MM.1S (cell line): ENCODE measurements around the gene ESPL1.

Experiments
- DNase-seq: peaks from one replicate; pipeline ENCODE4 v3.0.0-alpha.2; 2015
- H2AFZ ChIP-seq: fragments of 300-600 bp; sonication (generic); 2 replicates; pipeline ENCODE4 v1.6.0; 2016; ENCODE audit warnings: antibody characterized with exemption, low read length
- H3F3A ChIP-seq: fragments of 300-600 bp; sonication (generic); 2 replicates; pipeline ENCODE4 v1.6.1; 2016; ENCODE audit warnings: mild to moderate bottlenecking, antibody characterized with exemption, low read length, moderate library complexity, mixed read lengths; ENCODE audit not compliant: insufficient read depth
- H3K27ac ChIP-seq: fragments of 300-600 bp; sonication (generic); 2 replicates; pipeline ENCODE4 v1.5.1; 2016; ENCODE audit warnings: mild to moderate bottlenecking, low read length
- H3K27me3 ChIP-seq: fragments of 300-600 bp; sonication (generic); replicated peaks from 2 replicates; pipeline ENCODE4 v1.6.0; 2016; ENCODE audit warnings: low read length; ENCODE audit not compliant: insufficient read depth
- H3K36me3 ChIP-seq: fragments of 300-600 bp; sonication (generic); replicated peaks from 2 replicates; pipeline ENCODE4 v1.6.1; 2016; ENCODE audit warnings: mild to moderate bottlenecking, low read length, mixed read lengths; ENCODE audit not compliant: insufficient read depth
- H3K4me1 ChIP-seq: fragments of 300-600 bp; sonication (generic); 2 replicates; pipeline ENCODE4 v1.6.1; 2016; ENCODE audit warnings: low read length, mixed read lengths
- H3K4me2 ChIP-seq: fragments of 300-600 bp; sonication (generic); 2 replicates; pipeline ENCODE4 v1.6.0; 2016; ENCODE audit warnings: low read depth, low read length
- H3K4me3 ChIP-seq: fragments of 300-600 bp; sonication (generic); 2 replicates; pipeline ENCODE4 v1.5.1; 2016; ENCODE audit warnings: low read length, mixed read lengths
- H3K79me2 ChIP-seq: fragments of 300-600 bp; sonication (generic); 2 replicates; pipeline ENCODE4 v1.6.1; 2016; ENCODE audit warnings: mixed run types, low read length, mixed read lengths
- H3K9ac ChIP-seq: fragments of 300-600 bp; sonication (generic); 2 replicates; pipeline ENCODE4 v1.6.1; 2016; ENCODE audit warnings: low read length, mixed read lengths
- H3K9me2 ChIP-seq: fragments of 300-600 bp; sonication (generic); replicated peaks from 2 replicates; pipeline ENCODE4 v1.6.1; 2016; ENCODE audit warnings: mild to moderate bottlenecking, low read length, mixed read lengths; ENCODE audit not compliant: insufficient read depth
- H3K9me3 ChIP-seq: fragments of 300-600 bp; sonication (generic); replicated peaks from 2 replicates; pipeline ENCODE4 v1.6.1; 2016; ENCODE audit warnings: mild to moderate bottlenecking, low read length, mixed read lengths; ENCODE audit not compliant: insufficient read depth
- H4K20me1 ChIP-seq: fragments of 300-600 bp; sonication (generic); 2 replicates; pipeline ENCODE4 v1.6.1; 2016; ENCODE audit warnings: mild to moderate bottlenecking, low read length, moderate library complexity, mixed read lengths; ENCODE audit not compliant: insufficient read depth
- CTCF ChIP-seq: fragments of 300-600 bp; sonication (generic); IDR thresholded peaks from 2 replicates; pipeline ENCODE4 v1.5.1; 2016; ENCODE audit warnings: antibody characterized with exemption, low read length, mixed read lengths
- EZH2 ChIP-seq: fragments of 300-600 bp; sonication (generic); optimal IDR thresholded peaks from 2 replicates; pipeline ENCODE3; 2017; ENCODE audit warnings: low read depth, mild to moderate bottlenecking, antibody characterized with exemption, low read length, mixed read lengths
- EZH2phosphoT487 ChIP-seq: fragments of 300-600 bp; sonication (generic); IDR thresholded peaks from 2 replicates; pipeline ENCODE4 v1.6.1; 2018; ENCODE audit warnings: antibody characterized with exemption, low read length

The ESPL1 gene

GRCh38 chr12:53336181-53336681 is 68.1 kb downstream of the ESPL1 start, which contains the start of gene SP7:
Gene SP7, minus strand, starts transcription at chr12:53336354. Its CDS starts 708 bp downstream, at chr12:53335646.
- no peaks in the 10 kb centered on the region for H3K9me2 ChIP-seq
- H2AFZ ChIP-seq = no peak within 1 kb of the TSS
- H3K36me3 ChIP-seq = no peaks in the 10 kb centered on the region
- no peaks in the 10 kb centered on the region for H3K9me3 ChIP-seq
- TF ChIP-seq CTCF = no peak
- no peak for TF ChIP-seq EZH2
- no peak for TF ChIP-seq EZH2phosphoT487
- H3K27ac ChIP-seq = no peak within 1 kb of the TSS
- no peak for DNase-seq
- H4K20me1 ChIP-seq = no peaks in the 10 kb centered on the region
- no peaks in the 10 kb centered on the region for H3K79me2 ChIP-seq
- H3K9ac ChIP-seq = no peak within 1 kb of the TSS
- no peaks in the 10 kb centered on the region for H3K4me1 ChIP-seq
- no peaks in the 10 kb centered on the region for H3F3A ChIP-seq
- no peak within 1 kb of the TSS for H3K4me2 ChIP-seq
- no peak within 1 kb of the TSS for H3K4me3 ChIP-seq
- peaks cover 21% of the 10 kb centered on the region; the same call in 1 of the 2 replicates for H3K27me3 ChIP-seq

GRCh38 chr12:53338017-53338416 is 69.9 kb downstream of the ESPL1 start:
- TF ChIP-seq EZH2 (no peak), CTCF (no peak), EZH2phosphoT487 (no peak)
- Histone ChIP-seq H3K27ac (no peak overlapping the region), H3K9ac (no peak overlapping the region), H2AFZ (no peak overlapping the region), H3K4me3 (no peak overlapping the region), H3K27me3 (peaks cover 21% of the 10 kb centered on the region; the same call in 1 of the 2 replicates), H3F3A (no peaks in the 10 kb centered on the region), H3K4me1 (no peaks in the 10 kb centered on the region), H3K79me2 (no peaks in the 10 kb centered on the region), H4K20me1 (no peaks in the 10 kb centered on the region), H3K36me3 (no peaks in the 10 kb centered on the region), H3K4me2 (no peak overlapping the region), H3K9me2 (no peaks in the 10 kb centered on the region), H3K9me3 (no peaks in the 10 kb centered on the region)
- DNase-seq = no peak

GRCh38 chr12:53338916-53339315 is 70.8 kb downstream of the ESPL1 start:
- no peaks in the 10 kb centered on the region for H3K9me3 ChIP-seq
- no peaks in the 10 kb centered on the region for H3K36me3 ChIP-seq
- H3K27ac ChIP-seq = no peak overlapping the region
- H3K9me2 ChIP-seq = no peaks in the 10 kb centered on the region
- DNase-seq = no peak
- H3K4me2 ChIP-seq = no peak overlapping the region
- H3K9ac ChIP-seq = no peak overlapping the region
- H3K79me2 ChIP-seq = no peaks in the 10 kb centered on the region
- TF ChIP-seq EZH2 (no peak), EZH2phosphoT487 (no peak), CTCF (no peak)
- H3K4me1 ChIP-seq = no peaks in the 10 kb centered on the region
- H3F3A ChIP-seq = no peaks in the 10 kb centered on the region
- no peak overlapping the region for H2AFZ ChIP-seq
- H3K4me3 ChIP-seq = no peak overlapping the region
- H3K27me3 ChIP-seq = peaks cover 21% of the 10 kb centered on the region; the same call in 1 of the 2 replicates
- no peaks in the 10 kb centered on the region for H4K20me1 ChIP-seq
